GM12873 (cell line): ENCODE measurements around the gene PRDM5.

Experiments used
- CTCF ChIP-seq: IDR thresholded peaks from 2 replicates; pipeline ENCODE4 v1.5.1; 2012; ENCODE audit warnings: low read depth, mild to moderate bottlenecking, moderate library complexity, low read length, control low read depth; ENCODE audit not compliant: insufficient read depth; ENCODE audit errors: missing control alignments

The PRDM5 gene

GRCh38 chr4:120921456-120922380 is 808 bp downstream of the PRDM5 start:
- TF ChIP-seq CTCF, result no peak

- TF ChIP-seq CTCF, result no peak
Measured at GRCh38 chr4:120920666-120921065, 1.9 kb downstream of the PRDM5 start.

- no peak for TF ChIP-seq CTCF
Measured at GRCh38 chr4:120919358-120919757, 3.2 kb downstream of the PRDM5 start.

GRCh38 chr4:120918788-120919187 is 3.7 kb downstream of the PRDM5 start:
- no peak for TF ChIP-seq CTCF

- no peak for TF ChIP-seq CTCF
Measured at GRCh38 chr4:120918092-120918491, 4.4 kb downstream of the PRDM5 start.

- no peak for TF ChIP-seq CTCF
Measured at GRCh38 chr4:120916937-120917336, 5.6 kb downstream of the PRDM5 start.

- no peak for TF ChIP-seq CTCF
Measured at GRCh38 chr4:120915336-120915735, 7.2 kb downstream of the PRDM5 start.
